HCT116 (cell line): ENCODE measurements around the gene FGF7. TPM values are rescaled to one million over a fixed set of nuclear protein-coding genes. Genes with fewer than 3 reads are reported as not detected.

Source experiments
- ATAC-seq: fragments of 200-7000 bp; cut with Tn5 transposase; 2 replicates; pipeline ENCODE4 v1.9.1; 2020; ENCODE audit warnings: mild to moderate bottlenecking, moderate library complexity
- BruUV-seq: library from RNA; stranded (reverse); fragments of 400-500 nt; replicated peaks from 2 replicates; lab custom pipeline; 2021; lab: Mats Ljungman, UMichigan
- CTCF ChIA-PET: fragments of 300-600 bp; sonication (Branson Sonifier 250); formaldehyde crosslinking; loops from one replicate; lab custom pipeline; 2021; ENCODE audit warnings: antibody characterized with exemption; lab: Charles Lee
- POLR2A ChIA-PET: fragments of 300-600, 350-600 bp; sonication (Branson Sonifier 250); formaldehyde crosslinking; loops from one replicate; lab custom pipeline; 2021; ENCODE audit warnings: antibody characterized with exemption; lab: Charles Lee
- RAD21 ChIA-PET, 2 experiments: fragments of 300-600 bp; sonication (Branson Sonifier 250); formaldehyde crosslinking; loops; one replicate each; lab custom pipeline; 2023; ENCODE audit warnings: low total read pairs in 2 of 2; ENCODE audit not compliant: uncharacterized antibody in 2 of 2, unreplicated experiment in 2 of 2, low non-redundant PET in 1 of 2; lab: Charles Lee
- DNase-seq: peaks from one replicate; pipeline ENCODE4 v3.0.0-alpha.2; 2010; ENCODE audit warnings: low read depth, low spot score
- H2AFZ ChIP-seq: fragments of 200-600 bp; shearing (Covaris generic), sonication (generic); 2 replicates; pipeline ENCODE4 v1.6.1; 2017; ENCODE audit warnings: low read depth, mixed run types, mixed read lengths, antibody characterized with exemption, low read length; ENCODE audit not compliant: poor library complexity, severe bottlenecking
- H3K27ac ChIP-seq: 2 replicates; pipeline ENCODE4 v1.5.1; 2012; ENCODE audit warnings: low read depth, low read length
- H3K27me3 ChIP-seq: fragments of 200-600 bp; sonication (generic); 2 replicates; pipeline ENCODE4 v1.6.1; 2016; ENCODE audit warnings: mixed run types, low read length, mixed read lengths; ENCODE audit not compliant: insufficient read depth
- H3K36me3 ChIP-seq, 2 experiments: fragments of 200-500 bp in 1 of 2; fragments of 200-600 bp in 1 of 2; sonication (Bioruptor generic) in 1 of 2; sonication (generic) in 1 of 2; 2 replicates each; pipeline versions ENCODE4 v1.5.1 to v1.6.1; 2014 to 2016; ENCODE audit warnings: low read length in 2 of 2, inconsistent platforms in 1 of 2, mixed read lengths in 1 of 2, mixed run types in 1 of 2; ENCODE audit not compliant: insufficient read depth in 2 of 2, control insufficient read depth in 1 of 2
- H3K4me1 ChIP-seq, 2 experiments: fragments of 200-600 bp in 1 of 2; sonication (generic) in 1 of 2; 2 replicates each; pipeline versions ENCODE4 v1.5.1 to v1.6.1; 2012 to 2017; ENCODE audit warnings: low read length in 2 of 2, inconsistent platforms in 1 of 2, mild to moderate bottlenecking in 1 of 2, mixed read lengths in 1 of 2, mixed run types in 1 of 2, moderate library complexity in 1 of 2; ENCODE audit not compliant: insufficient read depth in 2 of 2, control insufficient read depth in 1 of 2
- H3K4me2 ChIP-seq: fragments of 200-600 bp; sonication (generic); 2 replicates; pipeline ENCODE4 v1.6.1; 2017; ENCODE audit warnings: mixed run types, low read length, mixed read lengths
- H3K4me3 ChIP-seq, 2 experiments: fragments of 200-600 bp in 1 of 2; sonication (generic) in 1 of 2; replicated peaks in 1 of 2; 2 replicates each; pipeline ENCODE4 v1.5.1; 2011 to 2016; ENCODE audit warnings: low read length in 2 of 2, control low read depth in 1 of 2, low read depth in 1 of 2, mild to moderate bottlenecking in 1 of 2, mixed read lengths in 1 of 2, mixed run types in 1 of 2
- H3K79me2 ChIP-seq: fragments of 200-600 bp; sonication (generic); 2 replicates; pipeline ENCODE4 v1.6.1; 2017; ENCODE audit warnings: mild to moderate bottlenecking, mixed run types, low read length, moderate library complexity, mixed read lengths; ENCODE audit not compliant: insufficient read depth
- H3K9ac ChIP-seq: fragments of 200-600 bp; sonication (generic); 2 replicates; pipeline ENCODE4 v1.6.1; 2016; ENCODE audit warnings: low read length, mixed read lengths
- H3K9me2 ChIP-seq: fragments of 200-600 bp; sonication (generic), shearing (Covaris generic); 2 replicates; pipeline ENCODE4 v1.6.1; 2017; ENCODE audit warnings: mixed run types, mild to moderate bottlenecking, moderate library complexity; ENCODE audit not compliant: insufficient read depth
- H3K9me3 ChIP-seq, 2 experiments: fragments of 200-500 bp in 1 of 2; fragments of 200-600 bp in 1 of 2; sonication (Bioruptor generic) in 1 of 2; sonication (generic) in 1 of 2; 2 replicates each; pipeline ENCODE4 v1.6.1; 2014 to 2017; ENCODE audit warnings: low read length in 2 of 2, mixed read lengths in 2 of 2, inconsistent platforms in 1 of 2, low read depth in 1 of 2, mild to moderate bottlenecking in 1 of 2, mixed run types in 1 of 2, moderate library complexity in 1 of 2; ENCODE audit not compliant: control insufficient read depth in 1 of 2, insufficient read depth in 1 of 2
- H4K20me1 ChIP-seq: fragments of 200-600 bp; sonication (generic), shearing (Covaris generic); 2 replicates; pipeline ENCODE4 v1.6.1; 2017; ENCODE audit warnings: mixed run types, mild to moderate bottlenecking, moderate library complexity; ENCODE audit not compliant: insufficient read depth
- CBX3 ChIP-seq: IDR thresholded peaks from 2 replicates; pipeline ENCODE4 v1.6.1; 2012; ENCODE audit warnings: low read depth
- CEBPB ChIP-seq: IDR thresholded peaks from 2 replicates; pipeline ENCODE4 v1.6.1; 2012; ENCODE audit warnings: low read depth
- ELF1 ChIP-seq: IDR thresholded peaks from 2 replicates; pipeline ENCODE4 v1.6.1; 2012; ENCODE audit warnings: low read depth, borderline replicate concordance
- EZH2 ChIP-seq: fragments of 200-600 bp; sonication (generic); IDR thresholded peaks from 2 replicates; pipeline ENCODE4 v1.6.1; 2017; ENCODE audit warnings: antibody characterized with exemption, mixed run types
- EZH2phosphoT487 ChIP-seq: fragments of 200-600 bp; IDR thresholded peaks from 2 replicates; pipeline ENCODE4 v1.6.1; 2018; ENCODE audit warnings: antibody characterized with exemption, borderline replicate concordance
- FOSL1 ChIP-seq: IDR thresholded peaks from 2 replicates; pipeline ENCODE4 v1.6.1; 2012; ENCODE audit warnings: low read depth
- JUND ChIP-seq: IDR thresholded peaks from 2 replicates; pipeline ENCODE4 v1.6.1; 2012
- POLR2AphosphoS5 ChIP-seq: IDR thresholded peaks from 2 replicates; pipeline ENCODE4 v1.6.1; 2011; ENCODE audit warnings: mild to moderate bottlenecking, low read depth, low read length, moderate library complexity
- SP1 ChIP-seq: IDR thresholded peaks from 2 replicates; pipeline ENCODE4 v1.6.1; 2012; ENCODE audit warnings: low read depth
- SRF ChIP-seq: IDR thresholded peaks from 2 replicates; pipeline ENCODE4 v1.6.1; 2012; ENCODE audit warnings: low read depth
- TCF7L2 ChIP-seq: IDR thresholded peaks from 2 replicates; pipeline ENCODE4 v1.7.0; 2011; ENCODE audit warnings: borderline replicate concordance, inconsistent platforms; ENCODE audit not compliant: insufficient read depth, insufficient read length; ENCODE audit errors: extremely low read depth
- ZFX ChIP-seq: fragments of 450-650 bp; IDR thresholded peaks from 2 replicates; pipeline ENCODE4 v1.6.1; 2017
- ZNF274 ChIP-seq: fragments of 200-500 bp; sonication (Bioruptor generic); IDR thresholded peaks from 2 replicates; pipeline ENCODE4 v1.6.1; 2014; ENCODE audit warnings: mild to moderate bottlenecking, low read depth, low read length, inconsistent platforms
- intact Hi-C: fragments of 100-400 bp; cut with micrococcal nuclease; formaldehyde crosslinking; loops from 2 replicates; pipeline ENCODE4 v1.10.0; 2022
- total RNA-seq: library from RNA; stranded (reverse); gene quantifications from one replicate; pipeline ENCODE4 v1.2.1, GENCODE V29; 2021; ENCODE audit not compliant: unreplicated experiment
- TF ChIP-seq, protein P1 (sequence below): IDR thresholded peaks from 2 replicates; pipeline ENCODE4 v1.6.1; 2012
- TF ChIP-seq, protein P2 (sequence below), 3 experiments: fragments of 200-600 bp in 1 of 3; sonication (generic) in 1 of 3; IDR thresholded peaks in 2 of 3; conservative IDR thresholded peaks in 1 of 3; 2 replicates each; pipeline ENCODE4 v1.5.1; 2012 to 2017; ENCODE audit warnings: low read depth in 2 of 3, low read length in 2 of 3, antibody characterized with exemption in 1 of 3, borderline replicate concordance in 1 of 3, control low read depth in 1 of 3, mild to moderate bottlenecking in 1 of 3, mixed read lengths in 1 of 3, mixed run types in 1 of 3, moderate library complexity in 1 of 3; ENCODE audit not compliant: insufficient read depth in 1 of 3
- TF ChIP-seq, protein P3 (sequence below): IDR thresholded peaks from 2 replicates; pipeline ENCODE4 v1.6.1; 2012
- TF ChIP-seq, protein P4 (sequence below): IDR thresholded peaks from 2 replicates; pipeline ENCODE4 v1.6.1; 2011; ENCODE audit warnings: mild to moderate bottlenecking, low read length, moderate library complexity; ENCODE audit not compliant: insufficient replicate concordance; ENCODE audit errors: extremely low read depth

FGF7 gene
- total RNA-seq, 1 experiment from 2014 or later = 0.49 TPM

DNA sequence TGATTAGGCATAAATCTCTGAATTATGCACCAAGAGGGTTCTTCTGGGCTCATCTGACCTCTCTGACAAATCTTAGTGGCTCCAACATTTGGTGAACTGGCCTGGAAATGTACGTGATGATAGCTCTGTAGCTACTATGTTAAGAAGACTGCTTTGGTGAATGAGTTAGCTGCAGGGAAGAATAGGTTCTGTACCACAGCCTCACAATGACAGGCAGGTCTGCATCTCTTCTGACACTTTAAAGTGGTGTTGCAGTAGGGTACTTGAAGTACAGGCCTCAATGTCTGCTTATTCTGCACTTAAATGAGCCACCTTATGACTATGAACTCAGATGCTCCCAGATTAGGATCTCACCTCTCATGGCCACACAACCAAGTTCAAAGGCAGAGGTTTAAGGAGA lies 7.0 kb downstream of the FGF7 start:
- H4K20me1 ChIP-seq = no peaks in the 10 kb centered on the region
- H3K79me2 ChIP-seq = no peaks in the 10 kb centered on the region
- RAD21 ChIA-PET = no interaction called here
- no peak for DNase-seq
- H3K4me1 ChIP-seq = no peaks in the 10 kb centered on the region
- no peaks in the 10 kb centered on the region for H3K36me3 ChIP-seq
- no peaks in the 10 kb centered on the region for H3K9me2 ChIP-seq
- no peak overlapping the region for H3K4me2 ChIP-seq
- no peaks in the 10 kb centered on the region for H3K9me3 ChIP-seq
- no peak for ATAC-seq
- CTCF ChIA-PET = no interaction called here
- H3K27me3 ChIP-seq = no peaks in the 10 kb centered on the region
- no peak overlapping the region for H3K27ac ChIP-seq
- no peak overlapping the region for H3K9ac ChIP-seq
- POLR2A ChIA-PET = no interaction called here
- no peak overlapping the region for H2AFZ ChIP-seq
- intact Hi-C loops = no loop called here
- no peak overlapping the region for H3K4me3 ChIP-seq
- BruUV-seq = no TSS peak
- no peak for TF ChIP-seq EZH2phosphoT487

DNA sequence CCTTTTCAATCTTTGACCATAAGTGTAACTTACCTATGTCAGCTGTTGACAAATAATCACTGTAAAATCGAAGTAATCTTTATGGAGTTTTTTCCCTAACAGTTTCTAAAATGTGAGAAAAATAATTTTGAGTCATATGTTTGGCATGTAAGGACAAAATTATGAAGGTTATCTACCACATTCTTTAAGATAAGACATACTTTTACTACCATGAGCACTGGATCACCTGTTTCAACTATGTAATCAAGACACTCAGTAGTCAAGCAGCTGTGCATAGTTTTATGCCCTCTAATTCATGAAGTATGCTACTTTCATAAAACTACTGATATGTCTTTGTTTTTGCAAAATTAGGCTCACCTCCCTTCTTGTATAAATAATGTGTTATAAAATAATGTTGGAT lies 12.1 kb downstream of the FGF7 start:
- no peak overlapping the region for H3K9ac ChIP-seq
- H4K20me1 ChIP-seq = no peaks in the 10 kb centered on the region
- H3K27ac ChIP-seq = no peak overlapping the region
- no peak for DNase-seq
- H3K4me3 ChIP-seq = no peak overlapping the region
- no peaks in the 10 kb centered on the region for H3K27me3 ChIP-seq
- ATAC-seq = no peak
- no peaks in the 10 kb centered on the region for H3K4me1 ChIP-seq
- no peak for TF ChIP-seq CEBPB
- TF ChIP-seq JUND = no peak
- TF ChIP-seq SP1 = no peak
- no peak for TF ChIP-seq CBX3
- TF ChIP-seq, protein P1, sequence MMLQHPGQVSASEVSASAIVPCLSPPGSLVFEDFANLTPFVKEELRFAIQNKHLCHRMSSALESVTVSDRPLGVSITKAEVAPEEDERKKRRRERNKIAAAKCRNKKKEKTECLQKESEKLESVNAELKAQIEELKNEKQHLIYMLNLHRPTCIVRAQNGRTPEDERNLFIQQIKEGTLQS = no peak
- TF ChIP-seq FOSL1 = no peak
- TF ChIP-seq, protein P2, sequence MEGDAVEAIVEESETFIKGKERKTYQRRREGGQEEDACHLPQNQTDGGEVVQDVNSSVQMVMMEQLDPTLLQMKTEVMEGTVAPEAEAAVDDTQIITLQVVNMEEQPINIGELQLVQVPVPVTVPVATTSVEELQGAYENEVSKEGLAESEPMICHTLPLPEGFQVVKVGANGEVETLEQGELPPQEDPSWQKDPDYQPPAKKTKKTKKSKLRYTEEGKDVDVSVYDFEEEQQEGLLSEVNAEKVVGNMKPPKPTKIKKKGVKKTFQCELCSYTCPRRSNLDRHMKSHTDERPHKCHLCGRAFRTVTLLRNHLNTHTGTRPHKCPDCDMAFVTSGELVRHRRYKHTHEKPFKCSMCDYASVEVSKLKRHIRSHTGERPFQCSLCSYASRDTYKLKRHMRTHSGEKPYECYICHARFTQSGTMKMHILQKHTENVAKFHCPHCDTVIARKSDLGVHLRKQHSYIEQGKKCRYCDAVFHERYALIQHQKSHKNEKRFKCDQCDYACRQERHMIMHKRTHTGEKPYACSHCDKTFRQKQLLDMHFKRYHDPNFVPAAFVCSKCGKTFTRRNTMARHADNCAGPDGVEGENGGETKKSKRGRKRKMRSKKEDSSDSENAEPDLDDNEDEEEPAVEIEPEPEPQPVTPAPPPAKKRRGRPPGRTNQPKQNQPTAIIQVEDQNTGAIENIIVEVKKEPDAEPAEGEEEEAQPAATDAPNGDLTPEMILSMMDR (IDR thresholded peaks at IDR 0.05 in 2 of 3, conservative IDR thresholded peaks at IDR 0.05 in 1 of 3; ENCODE audit: borderline replicate concordance in 1 of 3, insufficient read depth in 1 of 3, low read depth in 2 of 3, low read length in 2 of 3) = no peak
- TF ChIP-seq, protein P3, sequence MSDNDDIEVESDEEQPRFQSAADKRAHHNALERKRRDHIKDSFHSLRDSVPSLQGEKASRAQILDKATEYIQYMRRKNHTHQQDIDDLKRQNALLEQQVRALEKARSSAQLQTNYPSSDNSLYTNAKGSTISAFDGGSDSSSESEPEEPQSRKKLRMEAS = no peak
- TF ChIP-seq, protein P4, sequence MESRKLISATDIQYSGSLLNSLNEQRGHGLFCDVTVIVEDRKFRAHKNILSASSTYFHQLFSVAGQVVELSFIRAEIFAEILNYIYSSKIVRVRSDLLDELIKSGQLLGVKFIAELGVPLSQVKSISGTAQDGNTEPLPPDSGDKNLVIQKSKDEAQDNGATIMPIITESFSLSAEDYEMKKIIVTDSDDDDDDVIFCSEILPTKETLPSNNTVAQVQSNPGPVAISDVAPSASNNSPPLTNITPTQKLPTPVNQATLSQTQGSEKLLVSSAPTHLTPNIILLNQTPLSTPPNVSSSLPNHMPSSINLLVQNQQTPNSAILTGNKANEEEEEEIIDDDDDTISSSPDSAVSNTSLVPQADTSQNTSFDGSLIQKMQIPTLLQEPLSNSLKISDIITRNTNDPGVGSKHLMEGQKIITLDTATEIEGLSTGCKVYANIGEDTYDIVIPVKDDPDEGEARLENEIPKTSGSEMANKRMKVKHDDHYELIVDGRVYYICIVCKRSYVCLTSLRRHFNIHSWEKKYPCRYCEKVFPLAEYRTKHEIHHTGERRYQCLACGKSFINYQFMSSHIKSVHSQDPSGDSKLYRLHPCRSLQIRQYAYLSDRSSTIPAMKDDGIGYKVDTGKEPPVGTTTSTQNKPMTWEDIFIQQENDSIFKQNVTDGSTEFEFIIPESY = no peak
- TF ChIP-seq TCF7L2 = no peak
- TF ChIP-seq ZNF274 = no peak
- TF ChIP-seq ELF1 = no peak
- no peak for TF ChIP-seq EZH2
- no peak for TF ChIP-seq ZFX
- TF ChIP-seq SRF = no peak
- no peak for TF ChIP-seq EZH2phosphoT487
- no peak for TF ChIP-seq POLR2AphosphoS5
- no TSS peak for BruUV-seq
- ChIA-PET RAD21 (no interaction called here), POLR2A (no interaction called here), CTCF (interaction anchor here (2.0 kb wide), 1 partner anchor 13 kb away, joined by 5 read pairs; the partner anchor contains the start of gene FGF7)
- no peaks in the 10 kb centered on the region for H3K9me2 ChIP-seq
- no peak overlapping the region for H3K4me2 ChIP-seq
- no peaks in the 10 kb centered on the region for H3K36me3 ChIP-seq
- H2AFZ ChIP-seq = no peak overlapping the region
- H3K79me2 ChIP-seq = no peaks in the 10 kb centered on the region
- no peaks in the 10 kb centered on the region for H3K9me3 ChIP-seq
- intact Hi-C loops = no loop called here
